GM10266 (cell line): ENCODE data around the gene DAB1.

Source experiments
- DNase-seq: peaks from one replicate; pipeline ENCODE4 v3.0.0; 2012; ENCODE audit errors: extremely low spot score
- TF ChIP-seq, protein P1 (sequence below): IDR thresholded peaks from 2 replicates; pipeline ENCODE4 v1.5.1; 2012; ENCODE audit warnings: mild to moderate bottlenecking, low read depth; ENCODE audit not compliant: control insufficient read depth, insufficient read depth; ENCODE audit errors: missing control alignments

Gene DAB1

DNA sequence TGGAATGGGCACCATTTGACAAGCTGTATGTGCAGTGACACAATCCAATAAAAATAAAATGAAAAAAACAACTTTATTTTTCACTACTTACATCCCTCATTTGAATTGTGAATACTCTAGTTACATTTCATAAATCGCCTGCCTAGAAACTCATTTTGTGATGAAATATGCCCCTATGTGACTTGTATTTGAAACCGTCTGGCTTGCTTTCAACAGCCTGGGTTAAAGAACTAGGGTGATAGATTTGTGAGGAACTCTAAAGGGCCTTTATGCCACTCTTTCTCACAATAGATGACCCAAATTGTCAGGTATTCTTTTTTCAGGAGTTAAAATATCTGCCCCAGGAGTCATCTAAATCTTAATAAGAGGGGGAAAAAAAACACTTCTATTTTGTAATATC is 137.9 kb downstream of the DAB1 start:
- no peak for DNase-seq
- TF ChIP-seq, protein P1, sequence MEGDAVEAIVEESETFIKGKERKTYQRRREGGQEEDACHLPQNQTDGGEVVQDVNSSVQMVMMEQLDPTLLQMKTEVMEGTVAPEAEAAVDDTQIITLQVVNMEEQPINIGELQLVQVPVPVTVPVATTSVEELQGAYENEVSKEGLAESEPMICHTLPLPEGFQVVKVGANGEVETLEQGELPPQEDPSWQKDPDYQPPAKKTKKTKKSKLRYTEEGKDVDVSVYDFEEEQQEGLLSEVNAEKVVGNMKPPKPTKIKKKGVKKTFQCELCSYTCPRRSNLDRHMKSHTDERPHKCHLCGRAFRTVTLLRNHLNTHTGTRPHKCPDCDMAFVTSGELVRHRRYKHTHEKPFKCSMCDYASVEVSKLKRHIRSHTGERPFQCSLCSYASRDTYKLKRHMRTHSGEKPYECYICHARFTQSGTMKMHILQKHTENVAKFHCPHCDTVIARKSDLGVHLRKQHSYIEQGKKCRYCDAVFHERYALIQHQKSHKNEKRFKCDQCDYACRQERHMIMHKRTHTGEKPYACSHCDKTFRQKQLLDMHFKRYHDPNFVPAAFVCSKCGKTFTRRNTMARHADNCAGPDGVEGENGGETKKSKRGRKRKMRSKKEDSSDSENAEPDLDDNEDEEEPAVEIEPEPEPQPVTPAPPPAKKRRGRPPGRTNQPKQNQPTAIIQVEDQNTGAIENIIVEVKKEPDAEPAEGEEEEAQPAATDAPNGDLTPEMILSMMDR, result no peak

DNA sequence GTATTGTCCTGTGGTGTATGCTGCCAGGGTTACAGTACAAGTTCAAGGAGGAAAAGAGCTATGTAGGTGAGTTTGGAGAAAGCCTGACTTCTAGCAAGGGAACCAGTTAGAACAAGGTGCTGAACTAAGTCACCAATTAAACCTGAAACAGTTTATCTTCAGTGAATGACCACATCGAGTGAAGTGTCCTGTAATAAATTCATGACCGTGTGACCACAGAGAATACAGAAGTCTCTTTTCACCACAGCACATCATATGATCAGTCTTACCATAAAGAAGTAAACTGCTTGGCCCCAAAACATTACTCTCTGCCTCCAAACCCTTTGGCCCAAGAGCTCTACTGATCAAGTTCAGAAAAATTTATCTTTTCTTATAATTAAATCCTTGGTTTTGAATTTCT is 141.4 kb downstream of the DAB1 start:
- DNase-seq, result no peak
- TF ChIP-seq, protein P1, result no peak

DNA sequence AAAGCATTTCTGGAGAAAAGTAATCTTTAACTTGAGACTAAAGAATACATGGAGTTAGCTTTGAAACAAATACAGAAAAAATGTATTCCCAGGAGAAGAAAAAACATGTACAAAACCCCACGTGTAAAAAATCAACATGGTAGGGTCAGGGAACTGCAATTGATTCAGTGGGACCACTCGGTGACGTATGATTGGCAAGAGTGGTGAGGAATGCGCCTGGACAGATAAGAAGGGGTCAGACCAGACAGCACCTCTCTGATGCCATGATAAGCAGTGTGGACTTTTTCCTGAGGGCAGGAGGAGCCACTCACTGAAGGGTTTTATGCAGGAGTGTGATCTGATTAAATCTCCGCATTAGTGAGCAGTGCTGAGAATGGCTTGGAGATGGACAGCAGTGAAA is 142.5 kb downstream of the DAB1 start:
- TF ChIP-seq, protein P1, result no peak
- no peak for DNase-seq

DNA sequence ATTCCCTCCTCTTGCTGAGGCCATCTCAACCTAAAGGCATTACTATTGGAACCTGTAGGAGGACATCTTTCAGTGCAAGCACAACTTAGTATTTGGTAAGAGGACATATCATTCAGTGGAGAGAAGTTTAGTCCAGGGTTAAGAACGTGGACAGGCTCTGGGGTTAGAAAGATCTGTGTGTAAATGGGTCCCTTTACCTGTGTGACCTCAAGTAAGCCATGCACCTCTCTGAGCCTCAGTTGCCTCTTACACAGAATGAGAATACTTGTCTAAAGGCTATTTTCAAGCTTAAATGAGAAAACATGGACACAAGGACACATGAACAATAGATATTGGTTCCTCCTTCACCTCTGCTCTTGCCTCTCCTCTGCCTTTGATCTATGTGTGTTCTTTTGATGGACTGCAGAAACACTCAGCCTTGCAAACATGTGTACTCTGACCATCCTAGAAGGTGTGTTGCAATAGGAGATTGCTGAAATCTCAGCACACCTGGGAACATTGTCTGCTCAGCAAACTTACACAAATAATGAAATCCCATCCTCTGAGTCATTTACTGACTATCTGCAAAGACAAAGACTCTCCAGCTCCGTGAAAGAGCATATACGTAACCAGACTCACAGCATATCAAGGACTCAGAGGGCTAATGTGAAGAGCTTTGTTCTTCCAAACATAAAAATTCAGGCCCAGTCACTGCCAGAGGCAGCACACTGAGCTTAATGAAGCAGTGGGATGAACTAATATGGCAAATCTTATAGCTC is 143.8 kb downstream of the DAB1 start:
- DNase-seq, result no peak
- TF ChIP-seq, protein P1, result no peak

DNA sequence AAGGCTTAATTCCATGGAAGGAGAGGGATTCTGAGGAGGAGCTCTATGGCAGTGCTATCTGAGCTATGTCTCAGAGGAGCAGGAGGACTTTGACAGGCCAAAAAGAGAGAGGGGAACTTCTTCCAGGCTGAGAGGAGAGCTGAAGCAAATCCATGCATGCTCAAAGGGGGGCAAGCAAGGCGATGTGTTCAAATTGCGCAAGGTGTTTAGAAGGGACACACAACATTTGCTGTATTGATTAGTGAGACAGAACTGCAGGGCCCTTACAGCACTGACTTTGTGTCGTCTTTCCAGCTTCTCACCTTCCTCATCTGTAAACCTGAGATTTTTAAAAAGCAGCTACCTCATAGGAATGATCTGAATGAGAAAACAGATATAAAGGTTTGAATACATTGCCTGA is 145.3 kb downstream of the DAB1 start:
- DNase-seq, result no peak
- TF ChIP-seq, protein P1, result no peak

DNA sequence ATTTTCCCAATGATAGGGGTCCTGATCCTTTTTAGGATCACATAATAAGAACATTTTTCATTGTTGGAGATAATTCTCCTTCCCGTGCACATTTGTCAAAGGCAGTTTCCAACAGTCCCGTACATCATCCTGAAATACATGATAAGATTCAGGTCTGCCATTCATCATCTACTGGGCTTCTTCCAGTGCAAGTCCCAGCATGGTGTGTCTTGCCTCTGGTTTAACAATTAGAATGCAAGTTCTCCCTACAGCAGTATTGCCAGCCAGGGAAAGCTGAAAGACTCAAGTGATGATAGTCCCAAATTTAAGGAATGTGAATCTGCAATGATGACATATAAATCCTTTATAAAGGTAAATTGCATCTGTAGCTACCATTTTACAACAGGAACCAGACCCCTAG is 146.2 kb downstream of the DAB1 start:
- TF ChIP-seq, protein P1, result no peak
- DNase-seq, result no peak

DNA sequence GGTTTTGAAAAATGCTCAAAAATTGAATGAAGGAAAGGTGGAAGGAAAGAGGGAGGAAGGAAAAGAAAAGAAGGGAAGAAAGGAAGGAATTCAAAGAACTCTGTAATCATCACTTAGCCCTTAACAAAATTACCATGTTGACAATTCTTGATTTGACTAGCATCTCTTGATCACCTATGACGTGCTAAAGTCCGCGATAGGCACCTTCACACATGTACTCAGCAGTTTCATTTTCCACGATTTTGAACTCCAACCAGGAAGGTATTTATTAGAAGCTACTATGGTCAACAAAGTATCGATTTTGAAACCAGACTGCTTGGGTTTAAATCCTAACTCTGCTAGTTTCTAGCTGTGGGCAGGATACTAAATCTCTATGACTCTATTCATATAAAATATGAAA is 146.9 kb downstream of the DAB1 start:
- TF ChIP-seq, protein P1, result no peak
- DNase-seq, result no peak
